Endothelial cell (in vitro differentiated cells): Measurements from ENCODE around the gene HSP90AA1. TPM values are rescaled to one million over a fixed set of nuclear protein-coding genes. Genes with fewer than 3 reads are reported as not detected.
A peak's percentile ranks its signal among the peaks of the same experiment; 100 is the strongest.

ENCODE experiments used
- DNase-seq: peaks from one replicate; pipeline ENCODE4 v3.0.0; 2021; ENCODE audit warnings: low spot score
- H3K27ac Mint-ChIP-seq: one replicate; pipeline ENCODE4 v1.8.0; 2021; ENCODE audit warnings: mixed read lengths, inconsistent platforms; ENCODE audit not compliant: unreplicated experiment
- H3K27me3 Mint-ChIP-seq: one replicate; pipeline ENCODE4 v1.8.0; 2021; ENCODE audit warnings: mild to moderate bottlenecking, moderate library complexity, mixed read lengths, inconsistent platforms; ENCODE audit not compliant: unreplicated experiment
- H3K36me3 Mint-ChIP-seq: one replicate; pipeline ENCODE4 v1.8.0; 2021; ENCODE audit warnings: mild to moderate bottlenecking, low read depth, mixed read lengths, inconsistent platforms; ENCODE audit not compliant: unreplicated experiment
- H3K4me1 Mint-ChIP-seq: one replicate; pipeline ENCODE4 v1.8.0; 2021; ENCODE audit warnings: mild to moderate bottlenecking, mixed read lengths, inconsistent platforms; ENCODE audit not compliant: unreplicated experiment
- H3K4me3 Mint-ChIP-seq: one replicate; pipeline ENCODE4 v1.8.0; 2021; ENCODE audit warnings: mild to moderate bottlenecking, mixed read lengths, inconsistent platforms; ENCODE audit not compliant: unreplicated experiment
- H3K9me3 Mint-ChIP-seq: one replicate; pipeline ENCODE4 v1.8.0; 2021; ENCODE audit warnings: mixed read lengths, inconsistent platforms; ENCODE audit not compliant: unreplicated experiment
- CTCF ChIP-seq: fragments of 200-600 bp; sonication (generic); IDR thresholded peaks from one replicate; pipeline ENCODE4 v1.5.0; 2021; ENCODE audit warnings: antibody characterized with exemption; ENCODE audit not compliant: unreplicated experiment
- total RNA-seq: library from RNA; stranded (reverse); fragmentation: NEBNext Ultra II Directional; extraction: Animal tissue kit (Norgen Biotek cat#: 25700); gene quantifications from one replicate; pipeline ENCODE4 v1.2.1, GENCODE V29; 2021; ENCODE audit not compliant: unreplicated experiment

HSP90AA1 gene
- total RNA-seq, 1 donor from 2014 or later = 246 TPM

- TF ChIP-seq CTCF = peak; percentile 21
- no peaks in the 10 kb centered on the region for H3K9me3 Mint-ChIP-seq
- peaks cover 4% of the 10 kb centered on the region for H3K27me3 Mint-ChIP-seq
- H3K27ac Mint-ChIP-seq = peak overlapping the region; percentile 13
- H3K4me3 Mint-ChIP-seq = peak overlapping the region; percentile 53
- DNase-seq = peak; percentile 44
- peaks cover 48% of the 10 kb centered on the region for H3K36me3 Mint-ChIP-seq
- no peaks in the 10 kb centered on the region for H3K4me1 Mint-ChIP-seq
Observed at GRCh38 chr14:102046337-102047278, 40.2 kb downstream of the HSP90AA1 start.

- no peak for DNase-seq
- no peak overlapping the region for H3K27ac Mint-ChIP-seq
- no peak for TF ChIP-seq CTCF
- no peaks in the 10 kb centered on the region for H3K4me1 Mint-ChIP-seq
- peaks cover 4% of the 10 kb centered on the region for H3K27me3 Mint-ChIP-seq
- no peak overlapping the region for H3K4me3 Mint-ChIP-seq
- peaks cover 50% of the 10 kb centered on the region for H3K36me3 Mint-ChIP-seq
- no peaks in the 10 kb centered on the region for H3K9me3 Mint-ChIP-seq
Observed at GRCh38 chr14:102044566-102044965, 42.3 kb downstream of the HSP90AA1 start.

DNA sequence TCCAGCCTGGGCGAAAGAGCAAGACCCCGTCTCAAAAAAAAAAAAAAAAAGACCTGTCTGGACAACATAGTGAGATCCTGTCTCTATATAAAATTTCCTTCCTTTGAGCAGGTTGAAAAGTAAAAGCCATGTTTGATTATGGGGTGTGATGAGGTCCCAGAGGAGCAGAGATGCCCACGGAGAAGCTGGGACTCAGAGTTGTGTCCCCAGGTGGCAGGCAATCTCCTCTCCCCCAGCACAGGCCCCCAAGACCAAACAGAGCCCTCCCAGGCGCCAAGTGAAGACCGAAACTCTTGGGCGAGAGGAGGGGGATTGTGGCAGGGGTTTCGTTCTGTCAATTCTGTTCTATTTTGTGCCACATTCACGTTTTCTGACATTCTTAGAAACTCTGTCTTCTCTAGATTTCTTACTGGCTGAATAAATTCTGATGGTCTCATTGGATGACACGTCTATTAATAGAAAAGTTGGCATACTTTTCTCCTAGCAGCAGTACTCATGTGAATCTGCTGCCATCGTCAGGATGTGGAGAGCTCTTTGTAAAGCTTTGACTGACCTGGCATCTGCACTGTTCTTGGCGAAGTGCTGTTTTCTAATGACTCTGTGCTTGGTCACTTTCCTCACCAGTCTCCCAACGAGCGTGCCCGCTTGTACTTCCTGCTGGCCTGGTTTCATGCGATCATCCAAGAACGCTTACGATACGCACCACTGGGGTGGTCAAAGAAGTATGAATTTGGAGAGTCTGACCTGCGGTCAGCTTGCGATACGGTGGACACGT lies 43.4 kb downstream of the HSP90AA1 start:
- DNase-seq = no peak
- peak overlapping the region; percentile 48 for H3K27ac Mint-ChIP-seq
- peaks cover 4% of the 10 kb centered on the region for H3K27me3 Mint-ChIP-seq
- no peaks in the 10 kb centered on the region for H3K4me1 Mint-ChIP-seq
- H3K9me3 Mint-ChIP-seq = no peaks in the 10 kb centered on the region
- no peak for TF ChIP-seq CTCF
- peaks cover 53% of the 10 kb centered on the region for H3K36me3 Mint-ChIP-seq
- no peak overlapping the region for H3K4me3 Mint-ChIP-seq

DNA sequence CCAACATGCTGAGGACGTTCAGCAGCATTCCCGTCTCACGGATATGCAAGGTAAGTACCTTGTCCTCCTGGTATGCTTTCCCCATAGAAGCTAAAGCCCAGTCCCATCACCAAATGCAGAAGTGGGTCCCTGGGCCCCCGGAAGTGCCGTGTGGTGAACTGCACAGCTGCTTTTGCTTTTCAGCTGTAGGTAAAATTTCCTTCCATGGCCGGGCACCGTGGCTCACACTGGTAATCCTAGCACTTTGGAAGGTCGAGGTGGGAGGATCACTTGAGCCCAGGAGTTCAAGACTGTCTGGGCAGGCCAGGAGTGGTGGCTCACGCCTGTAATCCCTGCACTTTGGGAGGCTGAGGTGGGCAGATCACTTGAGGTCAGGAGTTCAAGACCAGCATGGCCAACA lies 44.1 kb downstream of the HSP90AA1 start:
- Mint-ChIP-seq H3K27ac (peak overlapping the region; percentile 74), H3K9me3 (no peaks in the 10 kb centered on the region), H3K4me3 (no peak overlapping the region), H3K27me3 (peaks cover 4% of the 10 kb centered on the region), H3K36me3 (peaks cover 57% of the 10 kb centered on the region), H3K4me1 (no peaks in the 10 kb centered on the region)
- no peak for DNase-seq
- TF ChIP-seq CTCF = no peak
